Measurements from ENCODE around the gene GPR139. TPM values are rescaled to one million over a fixed set of nuclear protein-coding genes. Genes with fewer than 3 reads are reported as not detected.

GPR139 gene
- total RNA-seq, 4 donors from 2014 or later, result not detected

DNA sequence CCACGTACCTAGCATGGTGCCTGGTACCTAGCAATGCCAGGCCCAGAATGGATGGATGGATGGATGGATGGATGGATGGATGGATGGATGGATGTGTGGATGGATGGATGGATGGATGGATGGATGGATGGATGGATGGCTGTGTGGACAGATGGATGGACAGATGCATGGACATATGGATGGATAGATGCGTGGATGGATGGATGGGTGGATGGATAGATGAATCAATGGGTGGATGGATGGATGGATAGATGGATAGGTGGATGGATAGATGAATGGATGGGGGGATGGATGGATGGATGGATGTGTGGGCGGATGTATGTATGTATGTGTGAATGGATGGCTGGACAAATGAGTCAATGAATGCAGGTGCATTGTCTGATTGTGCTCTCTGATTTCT lies 12.6 kb downstream of the GPR139 start:
- Histone ChIP-seq H3K4me1 (no peaks in the 10 kb centered on the region), H3K36me3 (no peaks in the 10 kb centered on the region), H3K4me3 (replicated peaks in 1 of 3) (no peak overlapping the region), H3K27ac (no peak overlapping the region), H3K9me3 (no peaks in the 10 kb centered on the region), H3K27me3 (no peaks in the 10 kb centered on the region)
- TF ChIP-seq, protein P1, sequence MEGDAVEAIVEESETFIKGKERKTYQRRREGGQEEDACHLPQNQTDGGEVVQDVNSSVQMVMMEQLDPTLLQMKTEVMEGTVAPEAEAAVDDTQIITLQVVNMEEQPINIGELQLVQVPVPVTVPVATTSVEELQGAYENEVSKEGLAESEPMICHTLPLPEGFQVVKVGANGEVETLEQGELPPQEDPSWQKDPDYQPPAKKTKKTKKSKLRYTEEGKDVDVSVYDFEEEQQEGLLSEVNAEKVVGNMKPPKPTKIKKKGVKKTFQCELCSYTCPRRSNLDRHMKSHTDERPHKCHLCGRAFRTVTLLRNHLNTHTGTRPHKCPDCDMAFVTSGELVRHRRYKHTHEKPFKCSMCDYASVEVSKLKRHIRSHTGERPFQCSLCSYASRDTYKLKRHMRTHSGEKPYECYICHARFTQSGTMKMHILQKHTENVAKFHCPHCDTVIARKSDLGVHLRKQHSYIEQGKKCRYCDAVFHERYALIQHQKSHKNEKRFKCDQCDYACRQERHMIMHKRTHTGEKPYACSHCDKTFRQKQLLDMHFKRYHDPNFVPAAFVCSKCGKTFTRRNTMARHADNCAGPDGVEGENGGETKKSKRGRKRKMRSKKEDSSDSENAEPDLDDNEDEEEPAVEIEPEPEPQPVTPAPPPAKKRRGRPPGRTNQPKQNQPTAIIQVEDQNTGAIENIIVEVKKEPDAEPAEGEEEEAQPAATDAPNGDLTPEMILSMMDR (IDR thresholded peaks at IDR 0.05), result no peak
- no peak for TF ChIP-seq POLR2A (IDR thresholded peaks at IDR 0.05)
- intact Hi-C loops (cut with DNase I), result no loop called here
- DNase-seq, result no peak
- 68 to 75% methylated on average over 3 of the region's 3 CpGs for WGBS, 2 donors

DNA sequence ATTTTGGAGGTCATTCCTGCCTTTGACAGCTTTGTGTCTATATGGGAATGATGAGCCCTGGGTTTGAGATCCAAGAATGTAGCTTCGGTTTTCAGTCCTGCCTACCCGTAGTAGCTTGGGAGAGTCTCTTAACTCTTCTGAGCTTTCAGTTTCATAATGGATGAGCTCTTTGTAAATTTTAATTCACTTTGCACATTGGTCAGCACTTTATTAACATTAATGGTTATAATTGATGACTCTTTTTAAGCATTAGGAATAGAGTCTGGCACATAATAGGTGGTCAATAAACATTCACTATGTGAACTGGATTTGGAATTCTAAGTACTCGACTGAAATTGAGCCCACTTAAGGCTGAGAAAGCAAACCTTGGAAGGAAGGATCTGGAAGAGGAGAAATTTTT lies 17.3 kb downstream of the GPR139 start:
- DNase-seq, result no peak
- Histone ChIP-seq H3K36me3 (no peaks in the 10 kb centered on the region), H3K27me3 (no peaks in the 10 kb centered on the region), H3K9me3 (no peaks in the 10 kb centered on the region), H3K27ac (no peak overlapping the region), H3K4me3 (replicated peaks in 1 of 3) (no peak overlapping the region), H3K4me1 (no peaks in the 10 kb centered on the region)
- 82% methylated on average over 3 of the region's 3 CpGs for whole genome bisulfite sequencing, 2 donors
- TF ChIP-seq, protein P1 (IDR thresholded peaks at IDR 0.05), result no peak
- no peak for TF ChIP-seq POLR2A (IDR thresholded peaks at IDR 0.05)
- intact Hi-C loops (cut with DNase I), result no loop called here

DNA sequence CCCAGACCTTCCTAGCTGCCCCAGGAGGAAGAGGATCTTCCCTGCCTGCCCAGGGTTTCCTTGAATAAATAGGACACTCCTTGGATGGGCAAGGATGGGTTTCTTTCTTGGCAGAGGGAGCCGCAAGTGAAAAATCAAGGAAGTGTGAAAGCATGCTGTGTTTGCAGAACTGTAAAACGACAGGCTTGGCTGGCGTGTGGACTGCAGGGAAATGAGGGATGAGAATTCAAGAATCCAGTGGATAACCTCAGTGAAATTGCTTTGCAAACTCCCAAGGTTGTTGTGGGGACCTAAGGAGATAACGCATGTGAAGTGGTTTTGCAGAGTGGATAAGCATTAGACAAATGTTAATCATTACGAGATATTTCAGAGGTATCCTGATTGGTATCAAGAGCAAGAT lies 20.4 kb downstream of the GPR139 start:
- H3K4me3 ChIP-seq (replicated peaks in 1 of 3), result no peak overlapping the region
- TF ChIP-seq, protein P1 (IDR thresholded peaks at IDR 0.05), result no peak
- TF ChIP-seq POLR2A (IDR thresholded peaks at IDR 0.05), result no peak
- 30 to 36% methylated on average over 5 of the region's 5 CpGs for WGBS, 2 donors
- no peak for DNase-seq
- intact Hi-C loops (cut with DNase I), result no loop called here
- H3K27ac ChIP-seq, result no peak overlapping the region
- H3K9me3 ChIP-seq, result no peaks in the 10 kb centered on the region
- no peaks in the 10 kb centered on the region for H3K36me3 ChIP-seq
- no peaks in the 10 kb centered on the region for H3K27me3 ChIP-seq
- H3K4me1 ChIP-seq, result no peaks in the 10 kb centered on the region

DNA sequence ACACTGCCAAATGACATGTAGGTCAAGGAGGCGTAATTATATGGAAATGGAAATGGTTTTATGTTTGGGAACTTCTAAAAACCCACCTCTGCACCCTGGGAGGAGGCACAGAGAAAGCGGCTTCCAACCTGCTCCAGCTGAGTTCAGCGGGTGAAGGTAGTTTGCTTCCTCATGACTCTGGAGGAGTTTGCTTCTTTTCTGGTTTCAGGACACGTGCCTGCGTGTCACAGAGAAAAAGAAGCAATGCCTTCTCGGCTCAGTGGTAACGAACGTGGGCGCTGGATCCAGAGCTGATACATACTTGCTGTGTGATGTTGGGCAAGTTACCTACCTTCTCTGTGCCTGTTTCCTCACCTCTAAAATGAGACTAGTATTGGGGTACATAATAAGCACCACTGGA lies 22.1 kb downstream of the GPR139 start:
- Histone ChIP-seq H3K9me3 (no peaks in the 10 kb centered on the region), H3K4me1 (no peaks in the 10 kb centered on the region), H3K27ac (no peak overlapping the region), H3K27me3 (no peaks in the 10 kb centered on the region), H3K36me3 (no peaks in the 10 kb centered on the region), H3K4me3 (replicated peaks in 1 of 3) (no peak overlapping the region)
- 86 to 87% methylated on average over 9 of the region's 9 CpGs for WGBS, 2 donors
- no peak for DNase-seq
- intact Hi-C loops (cut with DNase I), result no loop called here
- TF ChIP-seq, protein P1 (IDR thresholded peaks at IDR 0.05), result no peak
- TF ChIP-seq POLR2A (IDR thresholded peaks at IDR 0.05), result no peak

DNA sequence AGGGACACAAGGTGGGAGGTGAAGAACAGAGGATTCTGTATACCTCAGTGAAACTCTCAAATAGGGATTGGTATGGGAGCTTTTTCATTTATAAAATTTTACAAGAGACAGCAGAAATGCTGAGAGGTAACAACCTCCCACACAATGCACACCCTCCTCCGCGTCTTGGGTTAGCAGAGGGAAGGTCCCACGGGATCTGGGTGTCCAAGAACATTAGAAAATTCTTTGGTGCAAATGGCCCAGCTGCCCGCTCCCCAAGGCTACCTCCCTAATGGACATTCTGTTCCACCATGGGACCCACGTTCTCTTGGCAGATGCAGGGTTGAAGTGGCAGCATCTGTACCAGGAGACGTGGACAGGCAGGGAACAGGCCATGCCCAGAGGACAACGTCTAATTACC lies 22.5 kb downstream of the GPR139 start:
- TF ChIP-seq, protein P1 (IDR thresholded peaks at IDR 0.05), result no peak
- no peak for TF ChIP-seq POLR2A (IDR thresholded peaks at IDR 0.05)
- H3K4me1 ChIP-seq, result no peaks in the 10 kb centered on the region
- H3K36me3 ChIP-seq, result no peaks in the 10 kb centered on the region
- intact Hi-C loops (cut with DNase I), result no loop called here
- no peak overlapping the region for H3K4me3 ChIP-seq (replicated peaks in 1 of 3)
- no peak for DNase-seq
- H3K9me3 ChIP-seq, result no peaks in the 10 kb centered on the region
- H3K27ac ChIP-seq, result no peak overlapping the region
- H3K27me3 ChIP-seq, result no peaks in the 10 kb centered on the region
- 71 to 75% methylated on average over 7 of the region's 7 CpGs for WGBS, 2 donors

Data from thyroid gland (tissue), 4 donors.